NOMO-1 treated with DMSO at 0.1 percent for 48 hours (cell line): ENCODE data around the gene POLR1D.

Experiments
- DNase-seq: peaks from one replicate; lab custom pipeline; 2025; ENCODE audit not compliant: unreplicated experiment; lab: John Stamatoyannopoulos, UW

The POLR1D gene

DNA sequence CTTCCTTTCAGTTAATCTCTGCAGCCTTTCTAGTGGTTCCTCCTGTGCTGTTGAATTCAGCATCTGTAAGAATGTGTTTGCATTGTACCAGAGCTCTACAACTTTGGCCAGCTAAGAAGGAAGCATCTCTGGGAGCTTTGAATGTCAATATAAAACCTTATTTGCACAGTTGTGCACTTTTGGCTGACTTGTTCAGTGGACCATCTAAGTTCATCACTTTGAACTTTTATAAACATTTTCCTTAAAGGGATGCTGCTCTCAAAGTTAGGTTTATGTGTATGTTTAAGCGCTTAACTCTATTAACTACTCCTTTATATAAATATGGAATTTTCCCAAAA is 15.6 kb downstream of the POLR1D start:
- no peak for DNase-seq

- no peak for DNase-seq
These were observed 16.3 kb downstream of the POLR1D start for GRCh38 chr13:27638001-27638400.

- DNase-seq: no peak
These were observed 16.8 kb downstream of the POLR1D start for GRCh38 chr13:27638521-27638920.

- no peak for DNase-seq
These were observed 17.5 kb downstream of the POLR1D start for GRCh38 chr13:27639186-27639585.

DNA sequence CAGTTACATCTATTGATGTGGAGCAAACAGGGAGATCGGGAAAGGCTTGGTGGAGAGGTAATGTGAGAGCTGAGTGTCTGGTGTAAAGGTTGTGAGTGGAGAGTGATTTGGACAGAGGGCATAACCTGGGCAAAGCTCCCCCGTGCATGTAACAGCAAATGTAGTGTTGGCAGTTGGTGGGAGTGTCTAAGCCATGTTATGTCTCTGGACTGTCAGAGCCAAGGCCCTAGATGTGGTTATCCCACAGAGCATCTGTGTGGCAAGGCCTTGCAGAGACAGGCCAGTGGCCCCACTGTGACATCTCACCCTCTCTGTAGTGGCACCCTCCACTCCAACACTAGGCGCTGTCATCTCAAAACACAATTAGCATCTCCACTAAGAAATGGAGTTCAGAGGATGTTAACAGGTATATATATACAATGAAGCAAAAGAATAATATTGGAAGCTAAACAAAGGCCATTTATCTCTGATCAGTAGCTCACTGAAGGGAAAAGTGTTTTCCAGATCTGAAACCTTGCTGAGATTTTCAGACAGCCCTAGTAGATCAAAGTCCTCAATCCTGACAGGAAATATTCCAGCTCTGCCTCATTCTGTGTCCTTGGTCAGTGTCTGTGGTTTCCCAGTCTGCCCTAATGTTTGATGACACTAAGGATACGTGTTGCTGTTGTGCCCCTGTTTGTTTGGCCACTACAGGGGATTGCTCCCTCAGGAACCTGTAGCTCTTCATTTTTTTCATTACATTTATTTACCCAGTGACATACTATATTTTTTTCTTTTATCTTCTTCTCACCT is 20.2 kb downstream of the POLR1D start:
- no peak for DNase-seq

- DNase-seq: no peak
These were observed 21.8 kb downstream of the POLR1D start for GRCh38 chr13:27643334-27644132.

- DNase-seq: no peak
These were observed 22.6 kb downstream of the POLR1D start for GRCh38 chr13:27644302-27644701.

- DNase-seq: no peak
These were observed 28.6 kb downstream of the POLR1D start for GRCh38 chr13:27650312-27650711.

DNA sequence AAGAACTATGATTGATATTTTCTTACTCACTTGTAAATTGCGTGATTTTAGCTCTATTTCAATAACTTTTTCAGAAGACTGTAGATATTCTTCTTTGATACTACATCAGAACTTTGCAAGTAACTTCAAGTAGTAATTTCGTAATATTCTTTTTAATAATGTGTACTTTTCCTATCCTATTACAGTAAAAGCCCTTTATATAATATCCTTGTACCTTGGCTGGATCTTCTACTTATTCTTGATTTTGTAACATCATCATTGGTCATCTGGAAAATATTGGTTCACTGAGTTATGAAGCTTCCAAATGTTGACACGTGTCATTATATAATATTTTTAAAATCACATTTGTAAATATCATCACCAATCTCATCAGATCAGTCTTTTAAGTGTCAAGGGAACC is 32.4 kb downstream of the POLR1D start:
- no peak for DNase-seq

DNA sequence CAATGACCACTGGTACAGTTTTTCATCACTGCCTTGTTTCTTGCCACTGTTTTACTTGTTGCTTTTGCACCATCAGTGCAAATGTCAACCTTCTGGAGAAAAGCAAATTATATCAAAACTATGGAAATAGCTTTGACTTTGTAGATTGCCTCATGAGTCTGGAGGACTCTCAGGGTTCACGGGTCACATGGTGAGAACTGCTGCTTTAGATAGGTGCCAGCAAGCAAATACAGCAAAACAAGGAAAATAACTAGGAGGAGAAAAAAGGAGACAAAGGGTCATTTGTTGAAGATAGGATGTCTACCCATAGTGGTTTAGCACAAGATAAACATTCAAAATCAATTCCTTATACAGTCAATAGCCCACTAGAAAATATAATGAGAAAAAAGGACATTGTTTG is 33.1 kb downstream of the POLR1D start:
- DNase-seq: no peak

- no peak for DNase-seq
These were observed 36.0 kb downstream of the POLR1D start for GRCh38 chr13:27657724-27658123.

DNA sequence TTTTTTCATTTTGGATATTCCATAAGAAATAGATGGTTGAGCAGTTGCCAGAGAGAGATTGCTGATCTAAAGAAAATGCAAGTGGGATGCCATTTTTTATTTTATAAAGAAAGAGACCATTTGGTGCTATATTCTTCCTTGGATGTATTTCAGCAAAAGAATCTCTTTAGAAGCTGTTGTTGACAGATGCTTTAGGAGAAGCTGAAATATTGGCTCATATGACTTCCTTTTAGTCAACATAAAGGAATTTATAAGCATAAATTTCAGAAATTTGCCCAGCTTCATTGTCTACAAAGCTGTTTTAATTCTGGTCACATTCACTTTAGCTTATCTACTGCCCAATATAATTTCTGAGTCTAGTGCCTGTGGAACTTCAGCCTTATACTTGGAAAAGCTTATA is 36.9 kb downstream of the POLR1D start:
- no peak for DNase-seq

DNA sequence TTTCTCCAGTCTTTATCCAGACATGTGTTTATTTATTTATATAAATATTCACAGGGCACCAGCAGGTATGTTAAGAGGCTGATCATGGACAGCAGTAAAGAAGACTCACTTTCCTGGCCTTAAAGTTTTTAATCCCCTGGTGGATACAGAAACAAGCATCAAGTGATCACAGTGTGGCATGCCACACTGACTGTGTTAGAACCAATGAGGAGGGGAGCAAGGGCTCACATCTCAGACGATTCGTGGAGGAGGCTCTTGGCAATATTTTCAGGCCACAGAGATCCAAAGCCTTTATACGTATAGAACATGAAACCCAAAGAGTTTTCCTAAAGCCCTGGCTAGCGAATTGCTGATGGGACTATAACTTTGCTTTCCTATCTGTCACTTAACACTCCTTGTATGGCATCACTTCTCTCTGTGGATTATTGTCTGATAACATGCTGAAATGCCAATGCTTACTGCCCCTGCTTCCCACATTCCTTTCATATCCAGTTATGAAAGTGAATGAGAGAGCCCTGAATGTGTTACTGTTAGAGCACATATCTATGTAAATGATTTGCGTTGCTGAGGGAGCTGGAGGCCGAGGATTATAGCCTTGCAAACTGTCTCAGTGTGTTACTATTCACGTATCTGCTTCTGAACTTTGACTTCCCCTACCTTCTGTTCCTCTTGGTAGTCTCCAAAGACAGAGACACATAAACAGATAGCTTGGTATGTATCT is 37.6 kb downstream of the POLR1D start:
- DNase-seq: no peak

DNA sequence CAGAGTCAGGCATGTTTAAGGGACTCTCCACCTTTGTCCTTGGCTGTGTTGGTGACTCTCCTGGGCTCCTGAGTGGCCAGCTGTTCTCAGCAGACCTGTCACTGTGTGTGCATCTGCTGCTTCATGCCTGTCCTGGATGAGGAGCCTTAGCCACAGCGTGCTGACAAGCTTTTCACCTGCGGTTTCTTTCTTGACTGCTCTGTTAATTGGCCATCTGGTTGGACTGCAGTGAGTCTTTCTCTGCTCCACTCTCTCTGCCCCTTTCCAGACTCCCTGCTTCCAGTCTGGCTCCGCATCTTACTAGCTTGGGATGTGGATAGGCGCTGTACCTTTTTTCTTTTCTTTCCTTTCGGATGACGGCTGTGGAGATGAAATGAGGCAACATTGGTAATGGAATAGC is 38.8 kb downstream of the POLR1D start:
- no peak for DNase-seq

GRCh38 chr13:27661017-27661416 is 39.3 kb downstream of the POLR1D start:
- DNase-seq: no peak

DNA sequence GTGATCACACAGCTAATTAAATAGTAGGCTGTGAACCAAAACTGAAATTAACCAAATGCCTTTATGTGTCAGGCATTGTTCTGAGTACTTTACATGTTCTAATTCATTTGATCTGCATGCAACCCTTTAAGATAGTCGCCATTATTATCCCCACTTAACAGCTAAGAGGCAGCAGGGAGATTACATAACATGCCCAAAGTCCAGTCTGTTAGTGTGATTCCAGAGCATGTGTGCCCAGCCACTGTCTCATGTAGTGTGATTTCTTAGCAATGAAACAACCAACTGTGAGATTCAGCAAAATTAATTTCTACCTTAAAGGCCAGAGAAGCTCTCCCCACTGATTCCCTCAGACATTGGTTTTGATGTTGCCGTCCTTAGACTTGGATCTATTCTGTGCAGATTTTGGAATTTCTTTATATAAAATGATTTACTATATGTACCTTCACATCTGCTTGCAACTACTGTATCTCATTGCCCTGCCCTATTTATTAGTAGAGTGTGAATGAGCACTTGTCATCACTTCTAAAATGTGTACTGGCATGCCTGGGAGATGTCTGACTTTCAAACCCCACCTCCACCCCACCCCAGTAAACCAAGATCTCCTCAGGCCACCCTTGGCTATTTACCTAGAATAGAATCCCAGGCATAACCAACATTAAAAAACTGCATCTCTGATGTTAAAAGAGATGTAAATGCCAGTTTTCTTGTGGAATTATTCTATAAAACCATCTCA is 41.2 kb downstream of the POLR1D start:
- DNase-seq: no peak

DNA sequence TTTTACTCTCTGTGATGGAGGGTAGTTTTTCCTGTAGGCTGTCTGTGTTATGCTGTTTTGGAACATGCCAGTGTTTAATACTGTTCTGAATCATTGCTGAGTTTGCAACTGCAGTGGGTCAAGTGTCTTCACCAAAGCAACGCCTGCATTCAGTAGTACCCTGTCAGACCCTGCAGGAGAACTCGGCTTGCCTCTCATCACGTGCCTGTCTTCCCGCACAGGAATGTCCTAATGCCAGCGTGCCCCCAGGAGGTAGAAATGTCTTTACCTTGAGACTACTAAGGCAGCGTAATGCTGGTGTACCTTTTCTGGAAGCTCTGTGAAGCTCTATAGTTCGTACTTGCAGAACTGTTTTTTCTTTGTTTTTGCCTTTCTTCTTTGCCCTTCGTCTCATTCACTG is 42.3 kb downstream of the POLR1D start:
- DNase-seq: no peak

DNA sequence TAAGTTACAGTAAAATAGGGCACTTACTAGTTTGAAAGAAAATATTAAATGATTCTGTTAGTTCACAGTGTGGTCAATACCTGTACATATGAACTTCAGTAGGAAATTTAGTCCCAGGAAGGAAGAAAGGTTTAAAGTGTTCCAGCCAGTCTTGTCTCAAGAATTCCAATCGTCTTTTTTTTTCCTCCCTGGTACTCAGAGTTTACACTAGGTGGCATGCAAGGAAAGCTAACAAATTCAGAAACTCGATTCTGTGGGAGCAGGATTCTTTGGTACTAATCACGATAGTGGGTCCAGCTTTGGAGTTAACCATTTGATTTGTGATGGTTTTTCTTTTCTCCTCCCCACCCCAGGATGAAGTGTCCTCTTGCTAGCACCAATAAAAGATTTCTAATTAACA is 43.6 kb downstream of the POLR1D start:
- DNase-seq: no peak

- no peak for DNase-seq
These were observed 44.1 kb downstream of the POLR1D start for GRCh38 chr13:27665761-27666160.

DNA sequence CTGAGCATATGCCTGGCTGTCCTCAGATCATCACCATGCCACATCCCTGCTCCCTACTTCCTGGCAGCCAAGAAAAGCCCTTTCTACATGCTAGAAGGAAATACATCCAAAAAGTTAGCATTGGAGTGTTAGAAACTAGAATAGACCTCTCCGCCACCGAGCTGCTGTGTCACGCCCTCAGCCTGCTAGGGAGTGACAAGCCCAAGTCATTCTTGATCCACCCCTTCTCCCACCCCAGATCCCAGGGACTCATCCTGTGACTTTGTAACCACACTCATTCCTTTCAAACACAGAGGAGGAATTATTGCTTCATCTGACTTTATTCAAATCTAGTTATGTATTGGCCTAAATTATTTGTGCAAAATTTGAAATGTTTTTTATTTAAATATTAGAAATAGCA is 45.3 kb downstream of the POLR1D start:
- no peak for DNase-seq

GRCh38 chr13:27667946-27668345 is 46.3 kb downstream of the POLR1D start:
- no peak for DNase-seq
